A673 (cell line): ENCODE data around the gene GPAM.

Experiments
- CTCF ChIP-seq: fragments of 300-800, 200-600 bp; sonication (generic); conservative IDR thresholded peaks from 2 replicates; pipeline ENCODE4 v1.5.1; 2017; ENCODE audit warnings: low read depth, mild to moderate bottlenecking, antibody characterized with exemption, low read length, moderate library complexity, mixed read lengths
- EZH2 ChIP-seq: fragments of 200-600 bp; sonication (generic); IDR thresholded peaks from 2 replicates; pipeline ENCODE4 v1.6.1; 2017; ENCODE audit warnings: borderline replicate concordance, low read depth, mild to moderate bottlenecking, mixed read lengths, antibody characterized with exemption, low read length; ENCODE audit not compliant: poor library complexity, severe bottlenecking

GRCh38 chr10:112191041-112191590 lies 7.6 kb upstream of the GPAM start:
- TF ChIP-seq EZH2 (no peak), CTCF (no peak)
